Vagina (tissue), 2 donors: ENCODE data around the gene GLYAT. TPM values are rescaled to one million over a fixed set of nuclear protein-coding genes. Genes with fewer than 3 reads are reported as not detected.

Source experiments
- DNase-seq, 2 donors: peaks; one replicate each; pipeline ENCODE4 v3.0.0-alpha.2; 2017; ENCODE audit errors: extremely low spot score in 2 of 2
- H3K27ac ChIP-seq: fragments of 200-600 bp; sonication (generic); one replicate; pipeline ENCODE4 v1.5.1; 2019
- H3K27me3 ChIP-seq: fragments of 200-600 bp; sonication (generic); one replicate; pipeline ENCODE4 v1.5.1; 2019
- H3K36me3 ChIP-seq, 2 donors: fragments of 200-600 bp; sonication (generic); one replicate each; pipeline ENCODE4 v1.5.1; 2017 to 2019
- H3K4me1 ChIP-seq: fragments of 200-600 bp; sonication (generic); one replicate; pipeline ENCODE4 v1.5.1; 2019
- H3K4me3 ChIP-seq, 2 donors: fragments of 200-600 bp; sonication (generic); 1 replicate in 1 of 2; 2 replicates in 1 of 2; pipeline ENCODE4 v1.5.1; 2016 to 2019
- H3K9me3 ChIP-seq: fragments of 200-600 bp; sonication (generic); one replicate; pipeline ENCODE4 v1.5.1; 2019
- POLR2A ChIP-seq, 2 donors: fragments of 450-650 bp; IDR thresholded peaks; one replicate each; pipeline ENCODE4 v1.6.1; 2017; ENCODE audit warnings: antibody characterized with exemption in 2 of 2, mild to moderate bottlenecking in 2 of 2, moderate library complexity in 2 of 2
- POLR2AphosphoS5 ChIP-seq, 2 donors: sonication (generic); formaldehyde crosslinking; IDR thresholded peaks; one replicate each; pipeline ENCODE4 v1.9.0; 2017; ENCODE audit warnings: antibody characterized with exemption in 2 of 2, mild to moderate bottlenecking in 2 of 2, low read depth in 1 of 2; ENCODE audit not compliant: insufficient read depth in 1 of 2
- intact Hi-C: fragments of 100-400 bp; cut with DNase I; formaldehyde crosslinking; loops from one replicate; pipeline ENCODE4 v1.15.1; 2023
- total RNA-seq: library from RNA; depleted of rRNA; stranded (reverse); fragments of >200 nt; gene quantifications from one replicate; pipeline ENCODE4 v1.2.3, GENCODE V29; 2016
- TF ChIP-seq, protein P1 (sequence below), 3 experiments: fragments of 450-650 bp in 2 of 3; fragments of 200-600 bp in 1 of 3; sonication (generic) in 1 of 3; IDR thresholded peaks; one replicate each; pipeline ENCODE4 v1.5.1; 2017 to 2019; ENCODE audit warnings: antibody characterized with exemption in 3 of 3, mild to moderate bottlenecking in 2 of 3, moderate library complexity in 2 of 3

GLYAT gene
- total RNA-seq, 1 donor from 2014 or later, result not detected

DNA sequence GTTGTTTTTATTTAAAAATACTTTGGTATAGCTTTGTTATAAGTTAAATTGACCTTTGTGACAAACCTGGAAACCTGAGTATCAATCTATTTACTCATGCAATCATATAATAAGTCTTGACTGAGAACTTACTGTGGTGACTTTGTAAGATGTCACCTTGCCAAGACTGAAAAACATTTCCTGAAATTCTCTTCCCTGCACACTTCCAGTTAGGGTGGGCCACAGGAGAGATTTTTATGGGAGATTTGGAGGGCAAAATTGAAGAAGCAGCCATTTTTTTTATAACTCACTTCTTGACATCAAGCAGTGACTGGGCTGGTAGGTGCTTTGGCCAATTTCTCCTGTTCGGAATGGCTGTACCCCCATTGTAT, 31.4 kb upstream of the GLYAT start:
- DNase-seq, result no peak
- H3K4me1 ChIP-seq, result no peaks in the 10 kb centered on the region
- no peaks in the 10 kb centered on the region for H3K9me3 ChIP-seq
- no peaks in the 10 kb centered on the region for H3K36me3 ChIP-seq
- H3K4me3 ChIP-seq, result no peak overlapping the region
- H3K27ac ChIP-seq, result no peak overlapping the region
- H3K27me3 ChIP-seq, result no peaks in the 10 kb centered on the region
- intact Hi-C loops, result no loop called here
- no peak for TF ChIP-seq POLR2AphosphoS5 (IDR thresholded peaks at IDR 0.05; ENCODE audit: insufficient read depth in 1 of 2, low read depth in 1 of 2)
- TF ChIP-seq, protein P1, sequence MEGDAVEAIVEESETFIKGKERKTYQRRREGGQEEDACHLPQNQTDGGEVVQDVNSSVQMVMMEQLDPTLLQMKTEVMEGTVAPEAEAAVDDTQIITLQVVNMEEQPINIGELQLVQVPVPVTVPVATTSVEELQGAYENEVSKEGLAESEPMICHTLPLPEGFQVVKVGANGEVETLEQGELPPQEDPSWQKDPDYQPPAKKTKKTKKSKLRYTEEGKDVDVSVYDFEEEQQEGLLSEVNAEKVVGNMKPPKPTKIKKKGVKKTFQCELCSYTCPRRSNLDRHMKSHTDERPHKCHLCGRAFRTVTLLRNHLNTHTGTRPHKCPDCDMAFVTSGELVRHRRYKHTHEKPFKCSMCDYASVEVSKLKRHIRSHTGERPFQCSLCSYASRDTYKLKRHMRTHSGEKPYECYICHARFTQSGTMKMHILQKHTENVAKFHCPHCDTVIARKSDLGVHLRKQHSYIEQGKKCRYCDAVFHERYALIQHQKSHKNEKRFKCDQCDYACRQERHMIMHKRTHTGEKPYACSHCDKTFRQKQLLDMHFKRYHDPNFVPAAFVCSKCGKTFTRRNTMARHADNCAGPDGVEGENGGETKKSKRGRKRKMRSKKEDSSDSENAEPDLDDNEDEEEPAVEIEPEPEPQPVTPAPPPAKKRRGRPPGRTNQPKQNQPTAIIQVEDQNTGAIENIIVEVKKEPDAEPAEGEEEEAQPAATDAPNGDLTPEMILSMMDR (IDR thresholded peaks at IDR 0.05), result no peak
- no peak for TF ChIP-seq POLR2A (IDR thresholded peaks at IDR 0.05)

DNA sequence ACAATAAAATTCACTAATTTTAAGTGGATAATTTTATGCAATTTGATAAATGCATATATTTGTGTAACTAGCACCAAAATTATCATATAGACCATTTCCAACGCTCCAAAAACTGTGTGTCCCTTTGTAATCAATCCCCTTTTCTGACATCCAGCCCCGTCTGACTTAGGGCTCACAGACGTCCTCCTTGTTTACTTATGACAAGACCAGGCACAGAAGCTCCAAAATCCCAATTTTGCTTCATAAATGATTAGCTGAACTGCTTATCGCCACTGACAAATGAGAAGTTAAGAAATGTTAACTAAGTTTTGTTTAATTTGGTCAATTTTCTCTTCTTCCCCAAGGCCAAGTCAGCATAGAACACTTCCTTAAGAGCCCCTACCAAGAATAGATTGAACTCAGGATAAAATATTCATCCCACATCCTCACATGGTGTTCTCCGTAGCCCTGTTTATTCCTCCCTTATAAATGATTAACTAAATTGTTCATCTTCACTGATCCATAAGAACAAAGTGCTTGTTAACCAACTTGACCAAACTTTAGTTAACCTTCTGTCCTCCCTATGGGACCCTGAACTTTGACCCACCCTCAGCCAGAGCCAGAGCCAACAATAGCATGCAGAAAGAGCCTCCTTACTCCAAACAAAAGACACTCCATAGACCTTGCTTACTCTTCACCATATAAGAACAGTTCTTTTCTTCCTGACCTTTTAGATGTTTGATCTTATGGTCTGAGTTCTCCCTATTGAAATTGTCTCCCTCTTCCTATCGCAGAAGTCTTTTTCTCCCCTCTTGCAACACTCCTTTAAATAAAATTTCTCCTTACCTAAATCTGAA, 30.8 kb upstream of the GLYAT start:
- H3K27me3 ChIP-seq, result no peaks in the 10 kb centered on the region
- H3K36me3 ChIP-seq, result no peaks in the 10 kb centered on the region
- no peak for DNase-seq
- intact Hi-C loops, result no loop called here
- TF ChIP-seq POLR2A (IDR thresholded peaks at IDR 0.05), result no peak
- TF ChIP-seq, protein P1 (IDR thresholded peaks at IDR 0.05), result no peak
- H3K9me3 ChIP-seq, result no peaks in the 10 kb centered on the region
- H3K27ac ChIP-seq, result no peak overlapping the region
- no peak overlapping the region for H3K4me3 ChIP-seq
- no peaks in the 10 kb centered on the region for H3K4me1 ChIP-seq

DNA sequence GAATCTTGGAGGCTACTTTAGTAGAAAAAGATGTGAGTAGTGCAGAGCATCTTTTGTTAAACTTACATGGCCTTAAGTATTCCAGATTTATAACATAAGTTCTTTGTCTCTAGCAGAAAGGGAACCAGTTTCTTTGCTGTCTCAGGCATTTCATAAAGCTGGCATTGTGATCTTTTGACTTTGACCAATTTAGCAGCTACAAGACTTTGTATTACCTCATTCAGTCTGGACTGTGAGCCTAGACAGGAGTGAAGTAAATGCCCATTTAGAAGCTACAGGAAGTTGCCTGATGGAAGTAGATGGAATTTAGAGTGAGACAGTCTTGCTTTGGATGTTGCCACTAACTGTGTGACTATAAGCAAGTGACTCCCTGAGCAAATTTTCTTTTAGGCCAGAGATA, 25.7 kb upstream of the GLYAT start:
- no peaks in the 10 kb centered on the region for H3K9me3 ChIP-seq
- no peak for TF ChIP-seq POLR2AphosphoS5 (IDR thresholded peaks at IDR 0.05; ENCODE audit: insufficient read depth in 1 of 2, low read depth in 1 of 2)
- no peak for TF ChIP-seq POLR2A (IDR thresholded peaks at IDR 0.05)
- TF ChIP-seq, protein P1 (IDR thresholded peaks at IDR 0.05), result no peak
- no peaks in the 10 kb centered on the region for H3K36me3 ChIP-seq
- no peak for DNase-seq
- H3K27ac ChIP-seq, result no peak overlapping the region
- no peak overlapping the region for H3K4me3 ChIP-seq
- H3K4me1 ChIP-seq, result no peaks in the 10 kb centered on the region
- no peaks in the 10 kb centered on the region for H3K27me3 ChIP-seq
- intact Hi-C loops, result no loop called here

DNA sequence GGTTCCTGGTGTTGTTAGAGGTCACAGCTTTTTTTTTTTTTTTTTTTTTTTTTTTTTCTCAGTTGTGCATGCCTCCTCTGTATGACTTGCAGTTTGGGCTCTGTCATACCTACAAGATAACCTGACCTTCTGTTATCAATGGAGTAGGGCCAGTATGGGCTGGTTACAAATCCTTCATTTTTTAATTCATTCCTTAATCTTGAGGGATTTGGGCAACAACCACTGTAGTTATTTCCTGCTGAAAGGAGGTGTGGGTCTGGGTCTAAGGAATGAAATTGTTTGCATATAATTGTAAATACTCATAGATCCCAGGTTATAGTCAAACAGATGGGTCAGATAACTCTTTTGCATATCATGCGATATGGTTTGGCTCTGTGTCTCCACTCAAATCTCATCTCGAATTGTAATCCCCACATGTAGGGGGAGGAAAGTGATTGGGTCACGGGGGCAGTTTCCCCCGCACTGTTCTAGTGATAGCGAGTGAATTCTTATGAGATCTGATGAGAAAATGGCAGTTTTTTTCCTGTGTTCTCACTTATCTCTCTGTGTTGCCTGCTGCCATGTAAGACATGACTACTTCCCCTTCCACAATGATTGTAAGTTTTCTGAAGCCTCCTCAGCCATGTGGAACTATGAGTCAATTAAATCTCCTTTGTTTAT, 14.1 kb upstream of the GLYAT start:
- no peak for DNase-seq
- H3K9me3 ChIP-seq, result no peaks in the 10 kb centered on the region
- H3K4me1 ChIP-seq, result no peaks in the 10 kb centered on the region
- no peak overlapping the region for H3K4me3 ChIP-seq
- TF ChIP-seq, protein P1 (IDR thresholded peaks at IDR 0.05), result no peak
- TF ChIP-seq POLR2A (IDR thresholded peaks at IDR 0.05) (no peak), POLR2AphosphoS5 (IDR thresholded peaks at IDR 0.05; ENCODE audit: insufficient read depth in 1 of 2, low read depth in 1 of 2) (no peak)
- intact Hi-C loops, result no loop called here
- no peaks in the 10 kb centered on the region for H3K27me3 ChIP-seq
- H3K36me3 ChIP-seq, result no peaks in the 10 kb centered on the region
- no peak overlapping the region for H3K27ac ChIP-seq
